GM21737 (cell line): ENCODE data around the gene ABO.
"Not testable (repeated sequence)": the region's sequence is repeated elsewhere in the genome, so short reads cannot be mapped to it uniquely, and the experiment has no call there.

Experiments used
- ATAC-seq: cut with Tn5 transposase; IDR thresholded peaks from one replicate; pipeline ENCODE4 v1.9.1; 2021; ENCODE audit warnings: mild to moderate bottlenecking, moderate library complexity; ENCODE audit not compliant: unreplicated experiment

The ABO gene

GRCh38 chr9:133207021-133207531, 67.9 kb downstream of the ABO start:
- no peak for ATAC-seq

GRCh38 chr9:133205996-133206931, 68.7 kb downstream of the ABO start:
- no peak for ATAC-seq

GRCh38 chr9:133205481-133205887, 69.5 kb downstream of the ABO start:
- ATAC-seq = not testable (repeated sequence)
